Stimulated activated CD4-positive, alpha-beta T cell treated with anti-CD3 and anti-CD28 coated beads, Interleukin-4, amount 100 ng/mL, for 24 hours (primary cell): Measurements from ENCODE around the gene SLC15A3.
"Not testable (repeated sequence)": the region's sequence is repeated elsewhere in the genome, so short reads cannot be mapped to it uniquely, and the experiment has no call there.

Source experiments
- DNase-seq: peaks from one replicate; pipeline ENCODE4 v3.0.0-alpha.2; 2020

The SLC15A3 gene

GRCh38 chr11:60974726-60975125 lies 22.8 kb upstream of the SLC15A3 start:
- DNase-seq, result no peak

GRCh38 chr11:60974316-60974715 lies 22.3 kb upstream of the SLC15A3 start:
- not testable (repeated sequence) for DNase-seq

- no peak for DNase-seq
These were observed 21.7 kb upstream of the SLC15A3 start for GRCh38 chr11:60973699-60974098.

GRCh38 chr11:60972182-60973030 lies 20.4 kb upstream of the SLC15A3 start:
- DNase-seq, result no peak

GRCh38 chr11:60971520-60971919 lies 19.5 kb upstream of the SLC15A3 start, which contains the start of gene CD6:
Gene CD6, plus strand, starts transcription at chr11:60971680. Its CDS starts 186 bp downstream, at chr11:60971866.
- peak; percentile 75 for DNase-seq

GRCh38 chr11:60970890-60971289 lies 18.9 kb upstream of the SLC15A3 start:
- no peak for DNase-seq

- peak; percentile 85 for DNase-seq
These were observed 18.4 kb upstream of the SLC15A3 start for GRCh38 chr11:60970369-60970774.

GRCh38 chr11:60968223-60968622 lies 16.2 kb upstream of the SLC15A3 start:
- DNase-seq, result no peak

- no peak for DNase-seq
These were observed 14.9 kb upstream of the SLC15A3 start for GRCh38 chr11:60966890-60967289.

- no peak for DNase-seq
These were observed 12.8 kb upstream of the SLC15A3 start for GRCh38 chr11:60964801-60965200.

GRCh38 chr11:60960405-60960804 lies 8.4 kb upstream of the SLC15A3 start:
- DNase-seq, result no peak

GRCh38 chr11:60959431-60959830 lies 7.5 kb upstream of the SLC15A3 start:
- no peak for DNase-seq

- no peak for DNase-seq
These were observed 5.2 kb upstream of the SLC15A3 start for GRCh38 chr11:60957188-60957587.

GRCh38 chr11:60955571-60955970 lies 3.6 kb upstream of the SLC15A3 start:
- DNase-seq, result no peak

- DNase-seq, result no peak
These were observed 2.4 kb upstream of the SLC15A3 start for GRCh38 chr11:60954421-60954820.

- no peak for DNase-seq
These were observed 1.8 kb upstream of the SLC15A3 start for GRCh38 chr11:60953781-60954180.

GRCh38 chr11:60952742-60953170 lies 780 bp upstream of the SLC15A3 start:
- DNase-seq, result no peak

GRCh38 chr11:60951606-60951903 lies 421 bp downstream of the SLC15A3 start:
- DNase-seq, result no peak

- DNase-seq, result peak; percentile 16
These were observed 907 bp downstream of the SLC15A3 start for GRCh38 chr11:60950933-60951605.

- no peak for DNase-seq
These were observed 2.0 kb downstream of the SLC15A3 start for GRCh38 chr11:60950024-60950423.

- DNase-seq, result no peak
These were observed 3.7 kb downstream of the SLC15A3 start for GRCh38 chr11:60948250-60948649.

GRCh38 chr11:60947700-60948099 lies 4.3 kb downstream of the SLC15A3 start:
- DNase-seq, result no peak

GRCh38 chr11:60946601-60947264 lies 5.2 kb downstream of the SLC15A3 start:
- no peak for DNase-seq

GRCh38 chr11:60945295-60945667 lies 6.7 kb downstream of the SLC15A3 start:
- DNase-seq, result no peak
